Mammary epithelial cell (primary cell): ENCODE measurements around the gene GPC5.

Experiments used
- CTCF ChIP-seq, 2 donors: IDR thresholded peaks in 1 of 2; conservative IDR thresholded peaks in 1 of 2; 2 replicates each; pipeline ENCODE4 v1.5.1; 2011 to 2012; ENCODE audit warnings: inconsistent platforms in 2 of 2, low read length in 2 of 2, mild to moderate bottlenecking in 2 of 2, control low read depth in 1 of 2, low read depth in 1 of 2; ENCODE audit not compliant: insufficient read depth in 1 of 2; ENCODE audit errors: extremely low read depth in 1 of 2
- EZH2 ChIP-seq: IDR thresholded peaks from 2 replicates; pipeline ENCODE4 v1.6.1; 2012; ENCODE audit warnings: low read length, inconsistent platforms, borderline replicate concordance

DNA sequence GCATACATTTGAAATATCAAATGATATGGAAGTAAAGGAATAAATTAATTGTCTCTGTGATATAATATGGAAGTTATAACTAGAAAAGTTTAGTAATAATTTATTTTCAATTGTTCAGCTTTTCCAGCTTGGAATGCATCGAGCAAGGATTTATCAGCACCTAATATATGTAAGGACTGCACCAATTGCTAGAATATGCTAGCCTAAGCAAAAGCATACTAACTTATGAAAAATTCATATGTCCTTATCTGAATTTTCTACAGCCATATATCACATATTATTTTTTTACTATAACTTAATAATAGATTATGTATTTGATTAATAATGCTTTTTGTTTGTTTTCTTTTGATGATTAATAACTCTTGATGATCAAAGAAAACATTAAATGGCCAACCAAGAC is 979.0 kb downstream of the GPC5 start:
- no peak for TF ChIP-seq CTCF (conservative IDR thresholded peaks at IDR 0.05 in 1 of 2, IDR thresholded peaks at IDR 0.05 in 1 of 2; ENCODE audit: extremely low read depth in 1 of 2, insufficient read depth in 1 of 2, low read depth in 1 of 2, low read length in 2 of 2)
- TF ChIP-seq EZH2: no peak
